Liver (tissue), 3 donors: ENCODE data around the gene FKBP11.

Experiments used
- EGR1 ChIP-seq, 2 donors: IDR thresholded peaks; 2 replicates each; pipeline ENCODE4 v1.6.1; 2016 to 2018; ENCODE audit warnings: antibody characterized with exemption in 2 of 2, low read depth in 2 of 2
- GABPA ChIP-seq, 2 donors: IDR thresholded peaks in 1 of 2; conservative IDR thresholded peaks in 1 of 2; 2 replicates each; pipeline ENCODE4 v1.6.1; 2016; ENCODE audit warnings: antibody characterized with exemption in 2 of 2, mild to moderate bottlenecking in 1 of 2, moderate library complexity in 1 of 2
- JUND ChIP-seq, 2 donors: IDR thresholded peaks; 2 replicates each; pipeline ENCODE4 v1.6.1; 2016; ENCODE audit warnings: antibody characterized with exemption in 2 of 2
- RAD21 ChIP-seq, 2 donors: IDR thresholded peaks; 2 replicates each; pipeline ENCODE4 v1.6.1; 2016; ENCODE audit warnings: antibody characterized with exemption in 2 of 2, mild to moderate bottlenecking in 2 of 2
- SP1 ChIP-seq: IDR thresholded peaks from 2 replicates; pipeline ENCODE4 v1.6.1; 2018; ENCODE audit warnings: antibody characterized with exemption, mild to moderate bottlenecking
- TAF1 ChIP-seq: conservative IDR thresholded peaks from 2 replicates; pipeline ENCODE4 v1.6.1; 2016; ENCODE audit warnings: antibody characterized with exemption, mild to moderate bottlenecking
- YY1 ChIP-seq: IDR thresholded peaks from 2 replicates; pipeline ENCODE4 v1.6.1; 2016; ENCODE audit warnings: antibody characterized with exemption, mild to moderate bottlenecking
- TF ChIP-seq, protein P1 (sequence below): fragments of 150-350 bp; IDR thresholded peaks from 2 replicates; pipeline ENCODE4 v1.5.1; 2017; ENCODE audit warnings: improper control_type of control experiment, low read depth, low read length; ENCODE audit not compliant: missing input control
- TF ChIP-seq, protein P2 (sequence below): IDR thresholded peaks from 2 replicates; pipeline ENCODE4 v1.6.1; 2016; ENCODE audit warnings: antibody characterized with exemption
- TF ChIP-seq, protein P3 (sequence below): IDR thresholded peaks from 2 replicates; pipeline ENCODE4 v1.6.1; 2016; ENCODE audit warnings: antibody characterized with exemption
- donor health status: healthy.
- donor health status: healthy.

DNA sequence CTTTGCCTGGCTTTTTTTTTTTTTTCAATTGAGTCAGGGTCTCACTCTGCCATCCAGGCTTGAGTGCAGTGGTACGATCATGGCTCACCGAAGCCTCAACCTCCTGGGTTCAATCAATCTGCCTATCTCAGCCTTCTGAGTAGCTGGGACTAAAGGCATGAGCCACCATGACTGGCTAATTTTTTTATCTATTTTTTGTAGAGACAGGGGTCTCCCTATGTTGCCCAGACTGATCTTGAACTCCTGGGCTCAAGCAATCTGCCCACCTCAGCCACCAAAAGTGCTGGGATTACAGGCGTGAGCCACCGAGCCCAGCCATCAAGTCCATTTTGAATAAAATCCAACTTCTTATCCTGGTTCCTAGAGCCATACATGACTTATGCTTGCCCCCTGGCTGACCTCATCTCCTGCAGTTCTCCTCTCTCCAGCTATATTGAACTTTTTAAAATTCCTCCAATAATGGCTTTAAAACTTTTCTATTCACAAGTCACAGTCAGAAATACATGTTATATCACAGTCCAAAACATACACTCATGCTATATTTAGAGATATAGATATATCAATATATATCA, 49.3 kb downstream of the FKBP11 start:
- TF ChIP-seq, protein P1, sequence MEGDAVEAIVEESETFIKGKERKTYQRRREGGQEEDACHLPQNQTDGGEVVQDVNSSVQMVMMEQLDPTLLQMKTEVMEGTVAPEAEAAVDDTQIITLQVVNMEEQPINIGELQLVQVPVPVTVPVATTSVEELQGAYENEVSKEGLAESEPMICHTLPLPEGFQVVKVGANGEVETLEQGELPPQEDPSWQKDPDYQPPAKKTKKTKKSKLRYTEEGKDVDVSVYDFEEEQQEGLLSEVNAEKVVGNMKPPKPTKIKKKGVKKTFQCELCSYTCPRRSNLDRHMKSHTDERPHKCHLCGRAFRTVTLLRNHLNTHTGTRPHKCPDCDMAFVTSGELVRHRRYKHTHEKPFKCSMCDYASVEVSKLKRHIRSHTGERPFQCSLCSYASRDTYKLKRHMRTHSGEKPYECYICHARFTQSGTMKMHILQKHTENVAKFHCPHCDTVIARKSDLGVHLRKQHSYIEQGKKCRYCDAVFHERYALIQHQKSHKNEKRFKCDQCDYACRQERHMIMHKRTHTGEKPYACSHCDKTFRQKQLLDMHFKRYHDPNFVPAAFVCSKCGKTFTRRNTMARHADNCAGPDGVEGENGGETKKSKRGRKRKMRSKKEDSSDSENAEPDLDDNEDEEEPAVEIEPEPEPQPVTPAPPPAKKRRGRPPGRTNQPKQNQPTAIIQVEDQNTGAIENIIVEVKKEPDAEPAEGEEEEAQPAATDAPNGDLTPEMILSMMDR = no peak
- TF ChIP-seq RAD21 (IDR thresholded peaks at IDR 0.05) (no peak), TAF1 (no peak), YY1 (no peak), EGR1 (IDR thresholded peaks at IDR 0.05; ENCODE audit: low read depth in 2 of 2) (no peak), JUND (IDR thresholded peaks at IDR 0.05) (no peak), SP1 (no peak), GABPA (IDR thresholded peaks at IDR 0.05 in 1 of 2, conservative IDR thresholded peaks at IDR 0.05 in 1 of 2) (no peak)
- TF ChIP-seq, protein P2, sequence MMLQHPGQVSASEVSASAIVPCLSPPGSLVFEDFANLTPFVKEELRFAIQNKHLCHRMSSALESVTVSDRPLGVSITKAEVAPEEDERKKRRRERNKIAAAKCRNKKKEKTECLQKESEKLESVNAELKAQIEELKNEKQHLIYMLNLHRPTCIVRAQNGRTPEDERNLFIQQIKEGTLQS = no peak
- TF ChIP-seq, protein P3, sequence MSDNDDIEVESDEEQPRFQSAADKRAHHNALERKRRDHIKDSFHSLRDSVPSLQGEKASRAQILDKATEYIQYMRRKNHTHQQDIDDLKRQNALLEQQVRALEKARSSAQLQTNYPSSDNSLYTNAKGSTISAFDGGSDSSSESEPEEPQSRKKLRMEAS = no peak
